ENCODE measurements around the gene ATP5F1E.
"Not testable (repeated sequence)": the region's sequence is repeated elsewhere in the genome, so short reads cannot be mapped to it uniquely, and the experiment has no call there.

The ATP5F1E gene

GRCh38 chr20:58987790-58988564, 44.2 kb downstream of the ATP5F1E start:
- DNase-seq = no peak

GRCh38 chr20:58986968-58987517, 45.1 kb downstream of the ATP5F1E start:
- no peak for DNase-seq

- no peak for DNase-seq
Observed at GRCh38 chr20:58986286-58986967, 45.7 kb downstream of the ATP5F1E start.

- DNase-seq = no peak
Observed at GRCh38 chr20:58985656-58986055, 46.5 kb downstream of the ATP5F1E start.

GRCh38 chr20:58984691-58985090, 47.4 kb downstream of the ATP5F1E start:
- DNase-seq = no peak

GRCh38 chr20:58983115-58983468, 49.0 kb downstream of the ATP5F1E start:
- not testable (repeated sequence) for DNase-seq

- no peak for DNase-seq
Observed at GRCh38 chr20:58982406-58983114, 49.6 kb downstream of the ATP5F1E start.

- no peak for DNase-seq
Observed at GRCh38 chr20:58981628-58982364, 50.3 kb downstream of the ATP5F1E start.

GRCh38 chr20:58980711-58981627, 51.2 kb downstream of the ATP5F1E start, which contains the start of gene NELFCD:
Gene NELFCD, plus strand, starts transcription at chr20:58981256. Its CDS starts 54 bp downstream, at chr20:58981310.
- peak; percentile 81 to 82 for DNase-seq

- no peak for DNase-seq
Observed at GRCh38 chr20:58978351-58979190, 53.6 kb downstream of the ATP5F1E start.

- DNase-seq = no peak
Observed at GRCh38 chr20:58976061-58976730, 55.9 kb downstream of the ATP5F1E start.
